Measurements from ENCODE around the gene PLAU.

Gene PLAU

DNA sequence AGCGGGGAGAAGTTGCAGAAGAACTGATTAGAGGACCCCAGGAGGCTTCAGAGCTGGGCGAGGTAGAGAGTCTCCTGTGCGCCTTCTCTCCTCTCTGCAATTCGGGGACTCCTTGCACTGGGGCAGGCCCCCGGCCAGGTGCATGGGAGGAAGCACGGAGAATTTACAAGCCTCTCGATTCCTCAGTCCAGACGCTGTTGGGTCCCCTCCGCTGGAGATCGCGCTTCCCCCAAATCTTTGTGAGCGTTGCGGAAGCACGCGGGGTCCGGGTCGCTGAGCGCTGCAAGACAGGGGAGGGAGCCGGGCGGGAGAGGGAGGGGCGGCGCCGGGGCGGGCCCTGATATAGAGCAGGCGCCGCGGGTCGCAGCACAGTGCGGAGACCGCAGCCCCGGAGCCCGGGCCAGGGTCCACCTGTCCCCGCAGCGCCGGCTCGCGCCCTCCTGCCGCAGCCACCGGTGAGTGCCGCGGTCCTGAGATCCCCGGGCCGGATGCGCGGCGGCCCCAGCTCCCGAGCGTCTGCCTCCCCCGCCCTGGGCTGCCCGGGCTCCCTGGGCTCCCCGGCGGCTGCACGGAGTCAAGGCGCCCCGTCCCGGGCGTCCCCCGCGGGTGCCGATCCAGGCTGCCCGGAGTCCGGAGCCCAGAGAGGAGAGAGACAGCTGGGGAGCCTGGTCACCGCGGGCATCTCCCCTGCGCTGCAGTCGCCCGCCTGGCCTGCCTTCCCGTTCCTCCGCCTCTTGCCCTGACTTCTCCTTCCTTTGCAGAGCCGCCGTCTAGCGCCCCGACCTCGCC is at the start of gene PLAU:
Gene PLAU (plus strand): TSS at position 369 of the 789 bp plus-strand sequence. CDS start 424 bp downstream, outside the sequence.
- DNase-seq (ENCODE audit: low spot score): peak; percentile 43

DNA sequence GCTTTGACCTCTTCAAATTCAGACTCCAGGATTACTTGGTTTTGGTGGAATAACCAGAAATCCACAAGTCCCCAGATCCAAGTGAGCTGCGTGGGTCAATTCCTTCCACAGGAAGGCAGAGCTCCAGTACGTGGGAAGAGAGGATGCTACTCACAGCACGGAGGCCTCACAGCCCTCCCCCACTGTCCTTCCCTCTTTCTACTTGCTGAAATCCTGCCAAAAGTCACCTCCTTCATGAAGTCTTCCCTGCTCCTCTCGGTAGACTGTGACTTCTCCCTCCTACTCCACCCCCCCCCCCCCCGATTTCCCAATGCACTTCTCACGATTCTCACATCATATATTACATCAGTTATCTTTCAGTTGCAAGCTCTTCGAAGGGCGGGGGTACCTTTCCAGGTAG is 48.9 kb upstream of the PLAU start:
- no peak for DNase-seq (ENCODE audit: low spot score)

DNA sequence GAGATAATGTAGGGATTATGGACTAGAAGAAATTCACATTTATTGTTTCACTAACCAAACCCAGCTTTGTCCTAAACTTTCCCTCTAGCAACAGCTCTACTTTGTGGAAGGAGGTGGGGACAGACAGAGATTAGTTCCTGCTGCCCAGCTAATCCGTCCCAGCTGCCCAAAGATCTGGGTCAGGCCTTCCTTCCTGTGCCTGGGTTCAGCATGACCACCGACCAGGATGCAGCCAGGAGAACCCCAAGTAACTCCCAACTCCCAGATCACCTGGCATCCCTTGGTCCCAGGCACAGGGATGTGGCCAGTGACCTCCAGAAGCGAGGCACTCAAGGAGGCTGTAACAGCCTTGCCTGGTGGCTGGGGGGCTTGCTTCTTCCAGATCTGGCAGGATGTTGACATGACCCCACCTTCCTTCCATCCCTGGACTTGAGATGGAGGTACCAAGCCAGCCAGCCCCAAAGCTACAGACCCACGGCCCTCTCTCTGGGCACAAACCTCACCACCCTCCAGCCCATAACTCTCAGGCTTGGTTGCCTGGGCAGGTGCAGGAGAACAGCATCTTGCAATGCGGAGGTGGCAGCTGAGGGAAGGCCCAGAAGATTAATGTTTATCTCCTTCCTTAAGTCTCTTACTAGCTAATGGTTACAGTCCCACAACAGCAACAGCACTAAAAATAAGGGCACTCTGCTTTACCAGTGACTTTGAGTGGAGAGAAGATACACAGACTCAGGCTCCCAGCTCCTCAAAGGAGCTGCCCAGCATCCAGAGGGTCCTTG is 47.7 kb upstream of the PLAU start:
- DNase-seq (ENCODE audit: low spot score): no peak

DNA sequence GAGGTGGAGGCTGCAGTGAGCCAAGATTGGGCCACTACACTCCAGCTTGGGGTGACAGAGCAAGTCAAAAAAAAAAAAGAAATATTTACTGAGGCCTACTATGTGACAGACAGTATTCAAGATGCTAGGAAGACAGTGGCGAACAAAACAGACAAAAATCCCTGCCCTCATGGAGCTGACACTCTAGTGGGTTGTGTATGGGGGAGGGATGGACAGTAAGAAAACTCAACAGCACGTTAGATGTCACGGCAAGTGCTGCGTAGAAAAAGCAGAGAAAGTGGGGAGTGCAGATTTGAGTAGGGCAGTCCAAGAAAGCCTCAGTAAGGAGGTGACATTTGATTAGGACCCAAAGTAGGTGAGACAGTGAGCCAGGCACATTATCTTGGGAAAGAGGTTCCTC is 46.7 kb upstream of the PLAU start:
- no peak for DNase-seq (ENCODE audit: low spot score)

DNA sequence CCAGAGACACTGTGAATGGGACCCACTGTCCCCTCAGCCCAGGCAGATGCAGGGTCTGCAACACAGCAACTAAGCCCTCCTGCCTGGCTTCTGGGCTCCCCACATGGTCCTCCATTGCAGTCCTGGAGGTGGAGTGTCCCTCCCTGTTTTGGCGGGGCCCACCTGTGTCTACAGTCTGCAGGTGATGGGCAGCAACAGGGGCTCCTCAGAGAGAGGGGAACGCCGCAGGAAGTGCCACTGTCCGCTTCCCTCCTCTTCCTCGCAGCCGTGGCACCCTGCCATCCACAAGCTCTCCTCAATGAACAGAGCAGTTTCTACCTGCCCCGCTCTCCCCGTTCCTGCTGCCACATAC is 45.8 kb upstream of the PLAU start:
- no peak for DNase-seq (ENCODE audit: low spot score)

DNA sequence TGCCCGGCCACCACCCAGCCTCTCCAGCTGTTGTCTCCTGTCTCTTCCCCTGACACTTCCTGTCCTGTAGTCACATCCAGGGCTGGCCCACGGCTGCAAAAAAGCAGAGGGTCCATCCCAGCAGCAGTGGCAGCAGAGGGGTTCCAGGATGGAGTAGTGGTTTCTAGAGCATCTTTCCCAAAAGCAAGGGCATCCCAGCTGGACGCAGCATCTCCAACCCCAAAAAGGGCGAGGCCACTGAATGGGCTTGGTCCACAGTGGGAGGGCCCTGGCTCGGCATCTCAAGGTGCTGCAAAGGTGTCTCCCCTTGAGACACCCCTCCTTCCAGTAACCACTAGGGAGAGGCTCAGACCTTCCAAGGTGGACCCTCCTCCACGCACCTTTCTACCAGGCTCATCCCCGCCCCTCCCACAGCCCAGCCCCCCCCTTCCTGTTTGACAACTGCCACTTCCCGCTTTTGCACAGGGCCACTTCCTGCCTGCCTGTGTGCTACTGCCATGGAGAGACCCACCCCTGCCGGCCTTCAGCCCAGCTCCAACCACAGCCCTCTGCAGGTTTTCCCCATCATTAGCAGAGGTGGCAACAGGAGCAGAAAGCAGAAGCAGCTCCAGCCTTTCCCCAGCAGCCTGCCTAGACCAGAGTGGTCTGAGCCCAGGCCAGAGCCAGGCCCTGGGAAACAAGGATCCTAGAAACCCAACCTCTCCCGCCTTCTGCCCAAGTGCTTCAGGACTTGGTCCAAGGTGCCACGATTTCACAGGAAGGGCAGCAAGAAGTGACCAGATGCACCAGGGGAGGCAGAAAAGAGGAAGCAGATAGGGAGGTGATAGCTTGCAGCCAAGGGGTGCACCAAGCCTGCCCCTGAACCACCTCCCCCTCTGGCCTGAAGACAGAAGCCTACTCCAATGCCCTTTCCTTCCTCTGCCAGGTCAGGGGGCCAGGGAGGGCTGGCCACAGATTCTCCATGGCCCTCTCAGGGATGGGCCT is 45.2 kb upstream of the PLAU start:
- no peak for DNase-seq (ENCODE audit: low spot score)

DNA sequence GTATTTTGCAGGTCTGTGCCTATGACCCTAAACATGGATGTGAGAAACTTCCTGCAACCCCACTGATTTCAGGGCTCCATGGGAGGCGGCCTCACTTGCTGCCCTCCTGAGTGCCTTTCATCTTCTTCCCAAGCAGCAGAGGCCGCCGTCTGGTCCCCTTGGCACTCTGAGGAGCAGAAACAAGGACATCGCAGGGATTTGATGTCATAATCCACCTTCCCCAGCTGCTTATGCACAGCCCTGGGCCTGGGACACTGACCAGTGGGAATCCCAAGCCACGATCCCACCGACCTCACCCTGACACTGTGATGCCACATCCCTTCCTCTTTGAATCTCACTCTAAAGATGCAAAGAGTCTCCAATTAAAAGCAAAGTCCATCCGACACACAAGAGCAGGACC is 44.3 kb upstream of the PLAU start:
- DNase-seq (ENCODE audit: low spot score): no peak

DNA sequence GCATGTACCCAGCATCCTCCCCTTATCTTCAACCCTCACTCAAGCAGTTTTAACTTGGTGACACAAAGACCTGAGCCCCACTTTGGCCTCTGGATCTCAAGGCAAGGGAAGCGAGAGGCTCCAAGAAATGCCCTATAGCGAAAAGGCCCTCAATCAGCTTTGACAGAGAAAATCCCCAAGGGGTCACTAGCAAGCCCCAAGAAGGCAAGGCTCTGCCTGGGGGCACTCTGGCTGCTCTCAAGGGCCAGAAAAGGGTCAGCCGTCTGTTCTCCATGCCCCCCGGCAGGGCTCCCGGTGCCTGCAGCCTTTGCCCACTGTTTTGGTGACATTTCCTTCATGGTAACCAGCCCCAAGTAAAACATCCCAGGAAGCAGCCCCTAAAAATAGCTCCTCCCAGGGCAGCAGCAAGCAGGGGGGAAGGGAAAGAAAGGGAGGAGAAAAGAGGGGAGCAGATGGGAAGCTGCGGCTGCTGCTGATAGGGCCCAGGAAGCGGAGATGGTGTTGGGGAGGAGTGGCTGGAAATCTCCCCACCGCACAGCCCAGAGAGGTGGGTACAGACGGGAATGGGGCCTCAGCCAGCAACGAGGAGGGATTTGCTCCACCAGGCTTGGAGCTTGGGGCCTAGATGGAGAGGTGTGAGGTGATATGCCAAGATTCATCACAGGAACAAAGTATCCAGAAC is 43.7 kb upstream of the PLAU start:
- no peak for DNase-seq (ENCODE audit: low spot score)

DNA sequence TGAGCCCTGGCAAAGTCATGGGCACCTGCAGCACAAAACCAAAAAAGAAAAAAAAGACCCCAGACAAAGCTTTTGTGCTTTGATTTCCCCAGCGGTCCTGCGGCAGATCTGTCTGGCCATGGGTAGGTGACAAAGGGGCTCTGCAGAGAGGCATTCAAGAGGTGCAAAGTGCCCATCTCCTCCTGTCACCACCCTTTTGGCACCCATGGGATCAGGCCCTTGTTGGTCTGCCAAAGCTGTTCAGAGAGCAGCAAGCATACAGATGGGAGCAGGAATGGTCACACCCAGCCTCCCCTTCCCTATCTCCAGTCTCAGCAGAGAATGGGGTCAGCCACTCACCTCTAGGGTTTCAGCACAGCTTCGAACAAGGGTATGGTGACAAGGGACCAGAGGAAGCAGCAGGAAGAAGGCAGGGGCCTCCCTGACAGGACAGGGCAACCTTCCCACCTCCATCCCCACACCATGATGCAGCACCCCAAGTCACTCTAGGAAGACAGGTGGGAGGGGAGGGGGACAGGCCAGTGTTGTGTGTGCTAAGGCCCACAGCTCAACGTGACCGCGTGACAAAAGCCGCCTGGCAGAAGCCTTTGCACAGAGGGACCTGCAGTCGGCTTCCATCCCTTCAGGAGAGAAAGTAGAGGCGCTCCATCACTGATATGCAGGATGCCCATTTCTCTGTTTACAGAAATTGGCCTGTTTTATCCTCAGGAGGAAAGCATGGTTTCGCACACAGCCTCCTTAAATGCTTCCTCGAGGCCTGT is 42.9 kb upstream of the PLAU start:
- no peak for DNase-seq (ENCODE audit: low spot score)

DNA sequence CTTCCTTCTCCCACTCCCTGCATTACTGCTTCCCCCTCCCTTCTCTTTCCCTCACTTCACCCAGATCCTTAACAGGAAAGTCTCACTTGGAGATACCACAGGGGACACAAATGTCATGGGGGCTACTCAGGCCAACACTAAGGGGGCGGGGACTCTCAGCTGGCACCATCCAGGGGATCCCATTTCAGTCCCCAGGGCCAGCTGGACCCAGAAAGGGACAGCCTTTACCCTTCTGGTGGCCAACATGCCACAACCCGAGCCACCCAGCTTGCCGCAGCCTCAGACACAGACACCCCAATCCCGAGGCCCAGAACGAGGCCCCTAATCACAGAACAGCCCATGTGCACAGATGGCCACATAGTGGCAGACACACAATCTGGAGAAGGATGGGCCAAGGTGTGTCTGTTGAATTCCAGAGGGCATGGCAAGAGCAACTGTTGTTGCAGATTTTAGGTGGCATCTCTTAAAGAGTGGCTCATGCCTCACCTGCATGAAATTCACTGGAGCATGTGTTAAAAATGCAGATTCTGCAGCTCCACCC is 42.2 kb upstream of the PLAU start:
- DNase-seq (ENCODE audit: low spot score): no peak

DNA sequence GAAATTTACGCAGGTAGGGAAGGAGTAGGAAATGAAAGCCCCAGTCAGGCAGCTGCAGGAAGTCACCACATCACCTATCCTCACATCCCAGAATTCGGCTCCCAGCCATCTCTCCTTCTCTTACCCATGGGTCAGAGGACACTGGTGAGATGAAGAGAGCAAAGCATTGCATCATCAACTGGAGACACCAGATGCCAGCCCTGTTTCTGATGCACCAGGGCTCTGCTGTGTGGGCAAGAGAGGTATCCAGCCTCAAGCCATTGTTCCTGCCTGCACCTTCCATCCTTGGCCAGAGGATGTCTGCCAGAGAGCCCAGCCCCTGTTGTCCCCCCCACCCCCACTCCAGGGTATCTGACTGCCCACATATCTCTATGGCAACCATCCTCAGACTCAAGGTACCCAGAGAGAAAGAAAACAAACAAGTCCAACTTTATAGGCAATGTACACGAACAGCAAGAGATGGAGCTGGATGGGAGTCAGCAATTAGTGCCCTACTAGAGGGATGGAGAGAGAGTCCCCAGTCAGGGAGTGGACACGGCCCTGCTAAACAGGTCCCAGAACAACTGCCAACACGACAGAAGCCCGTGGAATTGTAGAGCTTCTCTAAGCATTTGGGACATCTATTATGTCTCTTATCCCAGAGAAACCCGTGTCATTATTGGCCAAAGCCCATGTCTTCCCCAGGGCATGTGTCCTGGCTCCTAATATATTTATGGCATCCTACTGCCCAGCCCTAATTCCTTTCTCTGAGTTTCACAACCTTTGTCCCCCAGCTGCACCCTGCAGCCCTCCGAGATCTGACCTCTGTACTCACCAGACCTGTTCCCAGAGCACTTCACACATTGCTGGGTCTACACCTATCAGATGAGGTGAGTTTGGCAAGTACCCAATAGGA is 39.4 kb upstream of the PLAU start:
- no peak for DNase-seq (ENCODE audit: low spot score)

DNA sequence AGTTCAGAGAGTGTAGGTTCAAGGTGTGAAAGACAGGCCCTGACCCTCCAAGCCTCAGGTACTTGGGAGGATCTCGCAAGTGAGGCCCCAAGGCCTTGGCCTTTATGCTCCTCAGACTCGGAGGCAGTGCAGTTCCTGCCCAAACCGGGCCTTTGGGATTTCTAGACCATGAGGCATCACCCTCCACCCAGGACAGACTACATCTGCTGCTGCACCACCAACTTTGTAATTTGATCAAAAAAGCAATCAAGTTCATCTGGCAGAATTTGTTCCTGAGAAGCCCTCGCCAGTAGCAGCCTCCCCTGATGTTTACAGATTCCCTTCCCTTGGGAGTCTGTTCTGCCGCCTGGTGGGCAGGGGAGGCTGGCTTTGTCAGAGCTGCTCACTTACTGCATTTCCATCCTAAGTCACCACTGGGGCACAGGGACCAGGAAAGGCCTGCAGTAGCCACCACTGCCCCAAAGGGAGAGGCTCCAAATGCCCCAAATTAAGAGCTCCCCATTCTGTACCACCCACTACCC is 38.7 kb upstream of the PLAU start:
- peak; percentile 78 for DNase-seq (ENCODE audit: low spot score)

DNA sequence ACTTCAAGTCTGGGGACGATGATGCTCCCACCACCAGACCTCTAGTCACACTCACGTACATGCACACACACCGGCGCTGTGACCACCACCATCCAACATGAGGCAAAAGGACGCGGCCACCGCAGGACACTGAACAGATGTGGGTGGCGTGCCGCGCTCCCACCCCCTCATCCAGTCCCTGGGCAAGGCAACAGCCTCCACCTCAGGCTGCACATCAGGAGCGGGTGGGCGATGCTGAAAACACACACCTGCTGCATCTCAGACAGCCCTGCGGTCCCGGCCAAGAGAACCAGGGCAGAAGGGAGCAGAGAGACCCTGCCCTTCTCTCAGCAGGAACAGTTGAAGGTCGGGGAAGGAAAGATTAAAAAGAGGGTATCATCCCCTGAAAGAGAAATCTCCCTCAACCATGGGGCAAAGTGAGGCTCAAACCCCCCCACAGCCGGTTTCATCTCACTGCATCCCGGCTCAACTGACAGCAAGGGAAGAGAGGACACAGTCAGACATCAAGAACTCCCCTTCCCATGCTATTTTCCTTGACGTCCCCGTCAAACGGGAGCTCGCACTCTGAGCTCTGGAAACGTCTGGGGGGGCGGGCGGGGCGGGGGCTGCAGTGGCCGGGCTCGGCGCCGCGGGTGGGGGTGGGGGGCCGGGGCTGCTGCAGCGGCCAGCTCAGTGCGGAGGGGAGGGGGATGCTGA is 37.6 kb upstream of the PLAU start:
- DNase-seq (ENCODE audit: low spot score): no peak

DNA sequence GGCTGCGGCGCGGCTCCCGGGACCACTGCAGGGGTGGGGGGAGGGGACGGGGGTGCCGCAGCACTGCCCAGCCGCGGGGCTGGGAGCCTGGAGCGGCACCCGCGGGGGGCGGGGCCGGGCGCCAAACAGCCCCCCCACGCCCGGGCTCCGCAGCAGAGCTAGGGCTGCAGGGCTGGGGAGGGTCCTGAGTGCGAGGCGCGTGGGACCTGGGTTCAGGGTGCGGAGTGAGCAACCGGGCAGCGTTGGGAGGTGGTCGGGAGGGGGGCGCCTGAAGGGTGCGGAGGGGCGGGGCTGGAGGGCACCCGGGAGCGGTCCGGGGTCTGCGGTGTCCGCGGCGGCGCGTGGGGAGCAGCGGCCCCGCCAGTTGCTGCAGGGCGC is 37.1 kb upstream of the PLAU start:
- DNase-seq (ENCODE audit: low spot score): no peak

DNA sequence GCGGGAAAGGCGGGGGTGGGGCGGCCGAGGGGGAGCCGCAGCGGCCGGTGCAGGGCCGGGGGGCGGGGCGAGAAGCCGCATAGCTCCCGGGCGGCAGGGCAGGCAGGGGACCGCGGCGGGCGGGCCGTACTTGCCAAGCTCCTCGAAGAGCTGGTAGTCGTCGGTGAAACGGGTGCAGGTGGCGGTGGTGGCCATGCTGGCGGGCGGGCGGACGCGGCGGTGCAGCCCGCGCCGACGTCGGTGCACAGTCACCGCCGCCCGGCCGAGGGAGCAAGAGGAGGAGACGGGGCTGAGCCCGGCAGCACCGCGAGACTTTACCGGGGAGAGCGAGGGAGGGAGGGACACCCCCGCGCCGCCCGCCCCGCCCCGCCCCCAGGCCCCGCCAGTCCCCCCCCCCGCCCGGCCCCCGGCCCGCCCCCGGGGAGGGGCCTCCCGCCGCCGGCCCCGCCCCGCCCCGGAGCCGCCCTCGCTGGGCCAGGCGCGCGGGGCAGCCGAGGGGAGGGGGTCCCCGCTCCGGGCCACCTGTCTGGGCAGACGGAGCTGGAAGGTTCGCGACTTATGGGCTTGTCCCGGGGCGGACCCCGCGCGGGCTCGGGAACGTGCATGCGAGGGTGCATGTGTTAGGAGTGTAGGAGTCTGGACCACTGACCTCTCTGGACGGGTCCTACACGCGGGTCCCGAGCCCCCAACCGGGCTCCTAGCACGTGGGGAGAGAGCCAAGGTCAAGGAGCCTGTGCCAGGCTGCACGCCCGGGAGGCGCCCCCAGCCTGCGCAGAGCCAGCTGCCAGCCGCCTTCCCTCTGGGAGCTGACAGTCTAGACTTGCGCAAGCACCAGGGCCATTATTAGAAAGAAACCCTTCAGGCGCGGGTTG is 36.4 kb upstream of the PLAU start, which contains the start of gene CAMK2G:
Gene CAMK2G (minus strand): TSS at position 289 of the 872 bp plus-strand sequence. CDS start 94 bp downstream, at position 195.
- peak; percentile 95 for DNase-seq (ENCODE audit: low spot score)

DNA sequence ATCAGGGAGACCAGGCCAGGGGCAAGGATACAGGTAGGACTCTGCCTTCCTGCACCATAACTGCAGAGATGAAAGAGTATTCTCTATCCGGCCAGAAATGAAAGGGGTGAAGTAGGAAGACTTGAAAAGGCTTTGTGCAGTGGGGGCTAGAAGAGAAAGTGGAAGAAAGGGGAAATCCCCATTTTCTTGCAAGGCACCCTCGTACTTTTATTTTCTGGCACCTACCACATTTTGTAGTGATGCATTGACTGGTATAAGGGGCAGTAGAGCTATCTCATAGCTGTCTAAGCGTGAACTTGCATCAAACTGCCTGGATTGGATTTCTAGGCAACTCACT is 35.8 kb upstream of the PLAU start:
- DNase-seq (ENCODE audit: low spot score): no peak

DNA sequence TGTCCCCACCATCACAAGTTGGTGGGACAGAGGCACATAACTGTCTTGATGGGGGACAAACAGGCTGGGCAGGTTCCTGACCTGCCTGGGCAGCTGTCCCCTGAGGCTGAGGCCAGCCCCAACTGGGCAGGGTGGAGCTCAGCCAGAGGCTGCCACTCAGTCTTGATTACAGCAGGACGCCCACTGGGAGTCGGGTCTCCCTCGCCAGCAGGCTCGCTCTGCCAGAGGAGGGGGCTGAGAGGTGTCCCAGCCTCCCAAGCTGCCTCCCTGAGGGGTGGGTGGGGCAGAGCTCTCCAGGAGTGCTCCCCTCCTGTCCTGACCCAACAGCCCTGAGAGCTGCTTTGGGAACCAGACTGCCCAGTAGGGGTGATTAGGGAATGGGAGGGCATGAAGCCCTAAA is 34.8 kb upstream of the PLAU start:
- no peak for DNase-seq (ENCODE audit: low spot score)

DNA sequence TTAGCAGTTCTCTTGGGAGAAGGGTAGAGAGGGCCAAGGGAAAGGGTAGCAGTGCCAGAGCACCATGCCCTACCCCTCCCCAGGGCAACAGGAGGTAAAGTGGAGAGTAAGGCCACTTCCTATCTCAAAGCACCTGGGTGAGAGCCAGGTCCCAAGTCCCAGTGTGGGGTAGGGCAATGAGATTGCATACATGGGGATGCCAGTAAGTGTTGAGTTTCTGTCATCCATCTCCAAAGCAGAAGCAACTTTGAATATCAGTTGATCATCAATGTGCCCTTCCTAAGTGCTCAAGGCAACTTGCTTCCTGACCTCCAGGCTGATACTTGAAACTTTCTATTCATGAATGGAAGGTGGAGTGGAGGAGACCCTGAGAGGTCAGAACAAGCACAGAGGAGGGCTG is 34.4 kb upstream of the PLAU start:
- no peak for DNase-seq (ENCODE audit: low spot score)
